PC-9 (cell line): ENCODE measurements around the gene MYH16. TPM values are rescaled to one million over a fixed set of nuclear protein-coding genes. Genes with fewer than 3 reads are reported as not detected.

Experiments
- BruUV-seq: library from RNA; stranded (reverse); fragments of 400-500 nt; replicated peaks from 2 replicates; lab custom pipeline; 2021; lab: Mats Ljungman, UMichigan
- CTCF ChIA-PET: fragments of 300-600 bp; sonication (Branson Sonifier 250); formaldehyde crosslinking; loops from one replicate; lab custom pipeline; 2022; ENCODE audit warnings: antibody characterized with exemption; lab: Charles Lee
- POLR2A ChIA-PET: fragments of 300-600 bp; sonication (Branson Sonifier 250); formaldehyde crosslinking; loops from one replicate; lab custom pipeline; 2022; ENCODE audit warnings: antibody characterized with exemption; ENCODE audit not compliant: unreplicated experiment; lab: Charles Lee
- DNase-seq, 2 experiments: peaks; one replicate each; pipeline versions ENCODE4 v3.0.0 to v3.0.0-alpha.2; 2015 to 2022; ENCODE audit warnings: mixed read lengths in 1 of 2
- H2AFZ ChIP-seq: fragments of 200-600 bp; sonication (generic); 2 replicates; pipeline ENCODE4 v1.8.1; 2017; ENCODE audit warnings: antibody characterized with exemption
- H3F3A ChIP-seq: fragments of 200-600 bp; sonication (generic); 2 replicates; pipeline ENCODE4 v1.8.1; 2017; ENCODE audit warnings: antibody characterized with exemption, mild to moderate bottlenecking, low read depth; ENCODE audit not compliant: insufficient read depth
- H3K27ac ChIP-seq: fragments of 200-600 bp; sonication (generic); 2 replicates; pipeline ENCODE4 v1.6.1; 2016; ENCODE audit warnings: mixed run types
- H3K27me3 ChIP-seq: fragments of 200-600 bp; sonication (generic); 2 replicates; pipeline ENCODE4 v1.6.1; 2016; ENCODE audit warnings: low read depth, mixed run types; ENCODE audit not compliant: insufficient read depth
- H3K36me3 ChIP-seq: fragments of 200-600 bp; sonication (generic); 2 replicates; pipeline ENCODE4 v1.6.1; 2016; ENCODE audit warnings: low read depth, mixed run types
- H3K4me1 ChIP-seq: fragments of 200-600 bp; sonication (generic); replicated peaks from 2 replicates; pipeline ENCODE4 v1.6.1; 2016; ENCODE audit warnings: mixed run types; ENCODE audit not compliant: insufficient read depth
- H3K4me2 ChIP-seq: fragments of 200-600 bp; sonication (generic); 2 replicates; pipeline ENCODE4 v1.6.1; 2017; ENCODE audit warnings: mixed run types
- H3K4me3 ChIP-seq: fragments of 200-600 bp; sonication (generic); 2 replicates; pipeline ENCODE4 v1.6.1; 2016; ENCODE audit warnings: mixed run types
- H3K79me2 ChIP-seq: fragments of 200-600 bp; sonication (generic); 2 replicates; pipeline ENCODE4 v1.6.1; 2017; ENCODE audit warnings: low read depth, mixed run types
- H3K9me2 ChIP-seq: fragments of 200-600 bp; sonication (generic); 2 replicates; pipeline ENCODE4 v1.8.1; 2017; ENCODE audit warnings: mild to moderate bottlenecking; ENCODE audit not compliant: insufficient read depth
- H3K9me3 ChIP-seq: fragments of 200-600 bp; sonication (generic); 2 replicates; pipeline ENCODE4 v1.8.1; 2016; ENCODE audit warnings: low read depth; ENCODE audit not compliant: insufficient read depth
- H4K20me1 ChIP-seq: fragments of 200-600 bp; sonication (generic); 2 replicates; pipeline ENCODE4 v1.8.1; 2017; ENCODE audit not compliant: insufficient read depth
- CTCF ChIP-seq: fragments of 200-600 bp; sonication (generic); conservative IDR thresholded peaks from 2 replicates; pipeline ENCODE4 v1.6.1; 2017; ENCODE audit warnings: mixed run types, antibody characterized with exemption, mild to moderate bottlenecking, moderate library complexity
- EZH2 ChIP-seq: fragments of 200-600 bp; sonication (generic); IDR thresholded peaks from 2 replicates; pipeline ENCODE4 v1.8.0; 2017; ENCODE audit warnings: antibody characterized with exemption, low read depth
- intact Hi-C: fragments of 100-400 bp; cut with micrococcal nuclease; formaldehyde crosslinking; loops from one replicate; pipeline ENCODE4 v1.10.0; 2022; ENCODE audit not compliant: unreplicated experiment
- total RNA-seq: library from RNA; stranded (reverse); gene quantifications from 2 replicates; pipeline ENCODE4 v1.2.3, GENCODE V29; 2021

MYH16 gene
- total RNA-seq, 1 experiment from 2014 or later, result 18.0 TPM

- DNase-seq, result no peak
- Histone ChIP-seq H2AFZ (no peak overlapping the region), H3K9me3 (no peaks in the 10 kb centered on the region), H3K27me3 (no peaks in the 10 kb centered on the region), H3K27ac (no peak overlapping the region), H3K79me2 (no peaks in the 10 kb centered on the region), H3K4me1 (no peaks in the 10 kb centered on the region), H3F3A (peaks cover 15% of the 10 kb centered on the region; the same call in 1 of the 2 replicates), H3K4me2 (no peak overlapping the region), H3K36me3 (0 out of 2 replicates have a peak, but pooled peaks cover 5% of the 10 kb centered on the region), H4K20me1 (peaks cover 8% of the 10 kb centered on the region), H3K4me3 (no peak overlapping the region), H3K9me2 (no peaks in the 10 kb centered on the region)
- BruUV-seq, result no TSS peak
- TF ChIP-seq EZH2 (no peak), CTCF (no peak)
- POLR2A ChIA-PET, result no interaction called here
- intact Hi-C loops, result no loop called here
- CTCF ChIA-PET, result no interaction called here
Observed at GRCh38 chr7:99359465-99360154, 87.0 kb downstream of the MYH16 start.

Other genes starting within 250 kb of the MYH16 start
- 53.2 and 63.9 TPM in 2 replicates for gene SMURF1, start 128.7 kb upstream of the MYH16 start, total RNA-seq
- gene KPNA7, start 64.7 kb upstream of the MYH16 start, total RNA-seq, result 3.6 and 4.2 TPM in 2 replicates
- 274 and 305 TPM in 2 replicates for gene ARPC1A, start 53.1 kb downstream of the MYH16 start, total RNA-seq
- gene ARPC1B, start 101.9 kb downstream of the MYH16 start, total RNA-seq, result 276 and 289 TPM in 2 replicates
- gene PDAP1, start 135.8 kb downstream of the MYH16 start, total RNA-seq, result 141 and 180 TPM in 2 replicates
- gene BUD31, start 136.1 kb downstream of the MYH16 start, total RNA-seq, result 167 and 178 TPM in 2 replicates
- 8.0 and 8.8 TPM in 2 replicates for gene PTCD1, start 166.0 kb downstream of the MYH16 start, total RNA-seq
- gene CPSF4, start 166.1 kb downstream of the MYH16 start, total RNA-seq, result 69.0 and 81.5 TPM in 2 replicates
- 251 and 660 TPM in 2 replicates for gene ATP5MF, start 193.3 kb downstream of the MYH16 start, total RNA-seq
- 30.8 and 38.8 TPM in 2 replicates for gene ZNF789, start 200.1 kb downstream of the MYH16 start, total RNA-seq
- gene ZNF394, start 227.4 kb downstream of the MYH16 start, total RNA-seq, result 21.1 and 34.1 TPM in 2 replicates
- gene ZKSCAN5, start 231.8 kb downstream of the MYH16 start, total RNA-seq, result 10.0 and 13.2 TPM in 2 replicates